ENCODE results near the gene CYP4A11.
"Not testable (repeated sequence)": the region's sequence is repeated elsewhere in the genome, so short reads cannot be mapped to it uniquely, and the experiment has no call there.

Gene CYP4A11, protein sequence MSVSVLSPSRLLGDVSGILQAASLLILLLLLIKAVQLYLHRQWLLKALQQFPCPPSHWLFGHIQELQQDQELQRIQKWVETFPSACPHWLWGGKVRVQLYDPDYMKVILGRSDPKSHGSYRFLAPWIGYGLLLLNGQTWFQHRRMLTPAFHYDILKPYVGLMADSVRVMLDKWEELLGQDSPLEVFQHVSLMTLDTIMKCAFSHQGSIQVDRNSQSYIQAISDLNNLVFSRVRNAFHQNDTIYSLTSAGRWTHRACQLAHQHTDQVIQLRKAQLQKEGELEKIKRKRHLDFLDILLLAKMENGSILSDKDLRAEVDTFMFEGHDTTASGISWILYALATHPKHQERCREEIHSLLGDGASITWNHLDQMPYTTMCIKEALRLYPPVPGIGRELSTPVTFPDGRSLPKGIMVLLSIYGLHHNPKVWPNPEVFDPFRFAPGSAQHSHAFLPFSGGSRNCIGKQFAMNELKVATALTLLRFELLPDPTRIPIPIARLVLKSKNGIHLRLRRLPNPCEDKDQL

GRCh38 chr1:46941135-46941694 lies at the start of gene CYP4A11:
Gene CYP4A11, minus strand, starts transcription at chr1:46941476. Its CDS starts 43 bp downstream, at chr1:46941433.
- no peak for DNase-seq (ENCODE audit: low read depth)

DNA sequence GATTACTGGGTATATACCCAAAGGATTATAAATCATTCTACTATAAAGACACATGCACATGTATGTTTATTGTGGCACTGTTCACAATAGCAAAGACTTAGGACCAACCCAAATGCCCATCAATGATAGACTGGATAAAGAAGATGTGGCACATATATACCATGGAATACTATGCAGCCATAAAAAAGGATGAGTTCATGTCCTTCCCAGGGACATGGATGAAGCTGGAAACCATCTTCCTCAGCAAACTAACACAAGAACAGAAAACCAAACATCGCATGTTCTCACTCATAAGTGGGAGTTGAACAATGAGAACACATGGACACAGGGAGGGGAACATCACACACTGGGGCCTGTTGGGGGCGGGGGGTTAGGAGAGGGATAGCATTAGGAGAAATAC lies 49.3 kb upstream of the CYP4A11 start:
- DNase-seq (ENCODE audit: low read depth) = not testable (repeated sequence)

GRCh38 chr1:46983830-46984586 lies 42.7 kb upstream of the CYP4A11 start:
- no peak for DNase-seq (ENCODE audit: low read depth)

- DNase-seq (ENCODE audit: low read depth) = no peak
Measured at GRCh38 chr1:46983166-46983829, 42.0 kb upstream of the CYP4A11 start.

GRCh38 chr1:46969014-46969619 lies 27.8 kb upstream of the CYP4A11 start:
- DNase-seq (ENCODE audit: low read depth) = no peak

- DNase-seq (ENCODE audit: low read depth) = not testable (repeated sequence)
Measured at GRCh38 chr1:46962272-46962671, 21.0 kb upstream of the CYP4A11 start.

GRCh38 chr1:46961066-46961758 lies 19.9 kb upstream of the CYP4A11 start:
- DNase-seq (ENCODE audit: low read depth) = no peak

DNA sequence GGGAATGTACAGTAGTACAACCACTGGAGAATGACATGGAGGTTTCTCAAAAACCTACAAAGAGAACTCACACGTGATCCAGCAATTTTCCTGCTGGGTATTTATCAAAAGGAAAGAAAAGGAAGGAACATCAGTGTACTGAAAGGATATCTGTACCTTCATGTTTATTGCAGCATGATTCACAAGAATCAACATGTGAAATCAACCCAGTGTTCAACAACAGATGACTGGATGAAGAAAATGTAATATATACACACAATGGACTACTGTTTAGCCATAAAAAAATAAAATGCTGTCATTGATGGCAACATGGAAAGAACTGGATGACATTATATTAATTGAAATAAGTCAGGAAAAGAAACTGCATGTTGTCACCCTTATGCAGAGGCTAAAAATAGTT lies 19.0 kb upstream of the CYP4A11 start:
- no peak for DNase-seq (ENCODE audit: low read depth)

DNA sequence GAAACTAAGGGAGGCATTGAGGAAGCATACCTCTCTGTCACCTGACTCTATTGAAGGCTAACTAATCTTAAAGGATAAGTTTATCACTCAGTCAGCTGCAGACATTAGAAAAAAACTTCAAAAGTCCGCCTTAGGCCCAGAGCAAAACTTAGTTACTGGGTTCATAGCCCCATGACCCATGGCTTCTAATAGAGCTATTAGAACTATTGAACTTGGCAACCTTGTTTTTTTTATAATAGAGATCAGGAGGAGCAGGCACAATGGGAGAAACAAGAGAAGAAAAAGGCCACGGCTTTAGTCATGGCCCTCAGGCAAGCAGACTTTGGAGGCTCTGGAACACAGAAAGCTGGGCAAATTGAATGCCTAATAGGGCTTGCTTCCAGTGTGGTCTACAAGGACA lies 13.8 kb upstream of the CYP4A11 start:
- not testable (repeated sequence) for DNase-seq (ENCODE audit: low read depth)

DNA sequence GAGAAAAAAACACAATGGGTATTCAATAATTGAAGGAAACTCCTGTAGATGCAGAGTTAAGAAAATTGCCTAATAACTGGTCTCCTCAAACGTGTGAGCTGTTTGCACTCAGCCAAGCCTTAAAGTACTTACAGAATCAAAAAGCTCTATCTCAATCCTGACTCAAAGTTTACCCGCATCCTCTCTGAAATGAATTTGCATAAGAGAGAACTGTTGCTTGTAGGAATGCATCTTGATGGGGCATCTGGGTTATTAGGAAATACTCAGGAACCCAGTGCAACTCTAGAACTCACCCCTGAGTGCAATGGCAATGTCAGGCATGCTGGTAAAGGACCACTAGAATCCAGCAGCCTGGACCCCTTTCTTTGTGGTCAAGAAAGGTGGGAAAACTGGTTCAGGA lies 12.6 kb upstream of the CYP4A11 start:
- not testable (repeated sequence) for DNase-seq (ENCODE audit: low read depth)

- DNase-seq (ENCODE audit: low read depth) = not testable (repeated sequence)
Measured at GRCh38 chr1:46949417-46949666, 8.1 kb upstream of the CYP4A11 start.

DNA sequence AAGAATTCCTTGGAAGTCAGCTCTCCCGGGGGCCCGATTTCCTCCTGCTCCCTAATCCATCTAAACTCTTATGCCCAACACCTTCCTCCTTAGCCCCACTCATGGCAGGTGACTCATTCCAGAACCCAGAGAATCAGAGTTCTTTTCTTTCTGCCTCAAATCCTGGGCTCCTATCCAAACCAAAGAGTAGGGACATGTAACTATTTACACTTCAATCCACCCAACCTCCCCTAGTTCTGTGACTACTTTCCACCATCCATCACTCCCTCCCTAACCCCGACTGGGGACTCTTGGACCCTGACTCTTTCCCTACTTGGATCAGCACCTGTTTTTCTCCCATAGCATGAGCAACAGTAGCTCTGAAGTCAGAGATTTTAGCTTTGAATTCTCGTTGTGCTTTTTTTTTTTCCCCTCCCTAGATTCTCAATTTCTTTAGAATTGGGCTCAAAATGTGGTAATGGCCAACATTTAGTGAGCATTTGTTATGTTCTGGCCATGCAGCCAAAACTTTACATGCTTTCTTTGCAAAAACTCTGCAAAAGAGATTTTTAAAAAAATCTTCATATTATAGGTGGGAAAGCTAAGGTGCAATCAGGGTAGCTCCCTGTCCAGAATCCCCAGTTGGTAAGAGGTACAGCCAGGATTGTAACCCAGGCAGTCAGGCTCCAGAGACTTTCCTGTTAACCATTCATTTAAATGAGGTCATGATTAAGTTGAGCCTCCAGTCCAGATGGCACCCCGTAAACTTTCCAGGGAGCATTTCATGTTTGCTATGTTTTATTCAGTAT lies 7.5 kb upstream of the CYP4A11 start:
- DNase-seq (ENCODE audit: low read depth) = no peak

GRCh38 chr1:46947706-46948105 lies 6.4 kb upstream of the CYP4A11 start:
- DNase-seq (ENCODE audit: low read depth) = not testable (repeated sequence)

- no peak for DNase-seq (ENCODE audit: low read depth)
Measured at GRCh38 chr1:46942086-46942485, 810 bp upstream of the CYP4A11 start.

DNA sequence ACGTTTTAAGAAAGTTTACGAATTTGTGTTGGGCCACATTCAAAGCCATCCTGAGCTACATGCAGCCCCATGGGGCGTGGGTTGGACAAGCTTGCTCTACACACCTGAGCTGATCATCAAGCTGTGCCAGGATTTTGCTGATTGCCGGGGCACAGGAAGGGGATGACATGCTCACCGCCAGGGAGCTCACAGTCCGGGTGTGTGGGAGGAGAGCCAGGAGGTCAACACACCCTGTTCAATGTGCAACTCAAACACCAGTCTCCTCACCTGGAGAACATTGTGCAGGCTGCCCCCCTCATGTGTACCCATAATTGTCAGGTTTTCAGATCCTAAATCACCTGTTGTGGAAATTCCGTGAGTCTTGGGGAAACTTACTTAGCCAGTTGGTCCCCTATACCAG lies 969 bp downstream of the CYP4A11 start:
- no peak for DNase-seq (ENCODE audit: low read depth)

DNA sequence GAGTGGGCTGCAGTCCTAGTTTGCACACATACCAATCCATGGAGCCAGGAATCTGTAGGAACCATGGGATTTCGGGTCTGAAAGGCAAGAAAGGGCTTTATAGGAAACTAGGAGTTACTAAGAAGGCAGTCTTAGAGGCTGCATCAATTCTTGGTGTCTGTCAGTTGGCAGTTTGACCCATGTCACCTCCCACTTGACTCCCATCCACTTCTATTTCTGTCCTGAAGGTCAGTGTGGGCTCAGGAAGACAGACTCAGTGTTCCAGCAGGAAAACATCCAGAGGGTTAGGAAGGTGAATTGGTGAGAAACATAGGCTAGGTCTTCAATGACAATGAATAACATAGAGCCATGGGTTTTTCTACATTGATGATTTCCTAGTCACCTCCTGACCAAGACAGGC lies 4.0 kb downstream of the CYP4A11 start:
- no peak for DNase-seq (ENCODE audit: low read depth)

GRCh38 chr1:46936788-46937187 lies 4.5 kb downstream of the CYP4A11 start:
- DNase-seq (ENCODE audit: low read depth) = no peak

DNA sequence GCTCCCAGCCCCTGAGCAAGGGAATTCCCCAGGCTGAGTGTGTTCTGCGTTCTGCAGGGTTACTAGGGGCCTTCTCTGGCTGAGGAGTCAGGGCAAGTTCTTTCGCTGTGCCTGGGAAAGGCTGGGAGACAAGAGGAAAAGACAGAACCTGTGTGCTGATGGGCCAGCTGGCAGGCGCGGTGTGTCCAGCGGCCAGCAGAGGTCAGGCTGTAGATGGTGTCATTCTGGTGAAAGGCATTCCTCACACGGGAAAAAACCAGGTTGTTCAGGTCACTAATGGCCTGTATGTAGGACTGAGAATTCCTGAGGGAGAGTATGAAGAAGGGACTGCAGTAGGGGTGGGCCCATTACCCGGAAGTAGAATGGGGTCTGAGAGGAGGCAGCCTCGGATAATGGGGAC lies 6.4 kb downstream of the CYP4A11 start:
- not testable (repeated sequence) for DNase-seq (ENCODE audit: low read depth)

- DNase-seq (ENCODE audit: low read depth) = not testable (repeated sequence)
Measured at GRCh38 chr1:46932020-46932419, 9.3 kb downstream of the CYP4A11 start.

DNA sequence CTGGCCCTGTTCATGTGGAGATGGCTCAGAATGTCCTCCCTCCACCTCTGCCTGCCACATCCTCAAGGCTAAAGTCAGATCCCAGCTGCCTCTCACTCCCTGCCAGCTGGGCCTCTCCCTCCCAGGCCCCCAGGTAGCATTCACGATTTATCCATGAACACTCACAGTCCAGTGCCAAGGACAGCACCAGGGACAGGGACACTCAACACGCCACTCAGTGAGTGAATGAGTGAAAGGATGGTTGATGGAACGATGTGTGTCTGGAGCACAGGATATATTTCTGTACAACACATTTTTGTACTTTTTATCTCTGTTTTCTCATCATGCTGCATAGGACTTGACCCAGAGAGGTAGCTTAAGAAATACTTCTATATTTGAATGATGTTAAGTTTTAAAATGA lies 10.1 kb downstream of the CYP4A11 start:
- no peak for DNase-seq (ENCODE audit: low read depth)
